ENCODE results near the gene TNFRSF14. TPM values are rescaled to one million over a fixed set of nuclear protein-coding genes. Genes with fewer than 3 reads are reported as not detected.
"Not testable (repeated sequence)": the region's sequence is repeated elsewhere in the genome, so short reads cannot be mapped to it uniquely, and the experiment has no call there.

The TNFRSF14 gene
- total and polyA plus RNA-seq, 2 experiments from 2014 or later, result 0.24 to 0.75 TPM

- Histone ChIP-seq H3K27me3 (no peaks in the 10 kb centered on the region), H3K4me1 (ENCODE audit: low read depth) (peaks cover 35% of the 10 kb centered on the region), H3K4me3 (peak overlapping the region; percentile 13), H3K9me3 (ENCODE audit: low read depth) (no peaks in the 10 kb centered on the region), H3K27ac (peak overlapping the region; percentile 19), H3K36me3 (no peaks in the 10 kb centered on the region)
- TF ChIP-seq CTCF (IDR thresholded peaks at IDR 0.05; ENCODE audit: low read depth, low read length), result no peak
- DNase-seq (ENCODE audit: low read depth in 1 of 2, low spot score in 1 of 2), result peak; percentile 62 to 65
These were observed 9.5 kb upstream of the TNFRSF14 start for GRCh38 chr1:2546515-2547209.

GRCh38 chr1:2547210-2548067 is 8.7 kb upstream of the TNFRSF14 start:
- Histone ChIP-seq H3K9me3 (ENCODE audit: low read depth) (no peaks in the 10 kb centered on the region), H3K27me3 (no peaks in the 10 kb centered on the region), H3K4me1 (ENCODE audit: low read depth) (peaks cover 35% of the 10 kb centered on the region), H3K4me3 (peak overlapping the region; percentile 13), H3K36me3 (no peaks in the 10 kb centered on the region), H3K27ac (no peak overlapping the region)
- TF ChIP-seq CTCF (IDR thresholded peaks at IDR 0.05; ENCODE audit: low read depth, low read length), result no peak
- DNase-seq (ENCODE audit: low read depth in 1 of 2, low spot score in 1 of 2), result no peak

GRCh38 chr1:2548068-2548589 is 8.0 kb upstream of the TNFRSF14 start:
- Histone ChIP-seq H3K9me3 (ENCODE audit: low read depth) (no peaks in the 10 kb centered on the region), H3K27ac (no peak overlapping the region), H3K4me3 (no peak overlapping the region), H3K27me3 (no peaks in the 10 kb centered on the region), H3K4me1 (ENCODE audit: low read depth) (peaks cover 35% of the 10 kb centered on the region), H3K36me3 (no peaks in the 10 kb centered on the region)
- TF ChIP-seq CTCF (IDR thresholded peaks at IDR 0.05; ENCODE audit: low read depth, low read length), result peak; percentile 95
- peak; percentile 71 to 85 for DNase-seq (ENCODE audit: low read depth in 1 of 2, low spot score in 1 of 2)

- not testable (repeated sequence) for H3K27me3 ChIP-seq; H3K4me3 ChIP-seq; H3K9me3 ChIP-seq (ENCODE audit: low read depth); DNase-seq (ENCODE audit: low read depth in 1 of 2, low spot score in 1 of 2); H3K36me3 ChIP-seq; H3K27ac ChIP-seq
- H3K4me1 ChIP-seq (ENCODE audit: low read depth), result peaks cover 21% of the 10 kb centered on the region
These were observed 6.7 kb upstream of the TNFRSF14 start for GRCh38 chr1:2549367-2550029.

GRCh38 chr1:2550309-2550861 is 5.8 kb upstream of the TNFRSF14 start:
- not testable (repeated sequence) for DNase-seq (ENCODE audit: low read depth in 1 of 2, low spot score in 1 of 2); H3K36me3 ChIP-seq; H3K27ac ChIP-seq; H3K27me3 ChIP-seq; H3K9me3 ChIP-seq (ENCODE audit: low read depth); H3K4me3 ChIP-seq
- peaks cover 13% of the 10 kb centered on the region for H3K4me1 ChIP-seq (ENCODE audit: low read depth)

GRCh38 chr1:2551544-2551943 is 4.6 kb upstream of the TNFRSF14 start:
- H3K4me1 ChIP-seq (ENCODE audit: low read depth); H3K27ac ChIP-seq; H3K27me3 ChIP-seq; H3K4me3 ChIP-seq; H3K36me3 ChIP-seq; DNase-seq (ENCODE audit: low read depth in 1 of 2, low spot score in 1 of 2); H3K9me3 ChIP-seq (ENCODE audit: low read depth): not testable (repeated sequence)
